ENCODE data around the gene SGSM1.

SGSM1 gene

DNA sequence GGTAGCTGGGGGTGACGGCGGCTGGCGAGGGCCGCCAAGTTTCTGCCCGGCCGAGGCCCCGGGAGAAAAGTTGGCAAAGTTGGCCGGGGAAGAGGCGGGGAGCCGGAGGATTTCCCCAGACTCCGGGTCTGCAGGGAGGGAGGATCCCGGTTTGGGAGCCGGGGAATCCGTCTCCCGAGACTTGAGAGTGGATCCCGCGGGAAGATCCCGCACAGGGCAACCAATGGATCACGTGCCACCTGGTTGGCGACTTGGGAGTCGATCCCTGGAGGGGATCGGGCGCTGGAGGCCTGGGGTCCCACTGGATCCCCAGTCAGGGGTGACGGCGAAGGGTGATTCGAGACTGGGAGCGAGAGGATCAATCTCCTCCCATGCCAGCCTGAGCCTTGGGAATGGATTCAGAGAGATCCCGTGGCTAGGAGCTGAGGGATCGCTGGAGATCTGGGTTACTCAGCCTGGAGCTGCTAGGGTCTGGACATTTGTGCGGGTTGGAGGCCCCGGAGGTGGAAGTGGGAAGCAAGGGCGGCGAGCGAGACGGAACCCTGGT, 146.9 kb downstream of the SGSM1 start:
- DNase-seq (ENCODE audit: low read depth) = peak; percentile 50

DNA sequence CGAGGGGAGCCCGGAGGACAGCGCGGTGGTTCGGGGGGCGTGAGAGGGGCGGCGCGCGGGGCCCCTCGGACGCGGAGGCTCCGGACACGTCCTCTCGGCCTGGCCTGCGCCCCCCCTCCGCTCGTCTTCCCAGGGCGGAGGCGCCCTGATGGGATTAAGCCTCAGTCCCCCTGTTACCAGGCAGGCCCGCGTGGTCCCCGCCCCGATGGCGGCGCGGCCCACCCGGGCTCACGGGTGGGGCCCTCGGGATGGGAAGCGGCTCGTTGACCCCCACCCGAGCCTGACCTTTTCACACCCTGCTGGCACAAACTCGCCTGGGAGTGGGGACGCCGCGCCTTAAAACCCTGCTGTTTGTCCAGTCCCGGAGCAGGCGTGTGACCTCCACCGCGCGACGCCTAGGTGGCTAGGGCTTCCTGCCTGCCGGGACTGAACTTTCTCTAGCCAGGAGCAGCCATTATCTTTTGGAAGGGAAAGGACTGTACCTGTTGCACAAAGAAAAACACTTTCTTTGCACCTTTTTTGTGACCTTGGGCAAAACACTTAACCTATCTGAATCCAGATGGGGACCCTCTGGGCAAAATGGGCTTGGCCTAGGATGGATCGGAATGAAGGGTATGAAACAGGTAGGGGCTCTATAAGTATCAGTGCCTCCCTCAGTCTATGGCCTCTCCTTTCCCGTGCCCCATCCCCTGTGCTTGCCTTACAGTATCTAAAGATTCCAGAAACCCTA, 147.5 kb downstream of the SGSM1 start:
- no peak for DNase-seq (ENCODE audit: low read depth)

DNA sequence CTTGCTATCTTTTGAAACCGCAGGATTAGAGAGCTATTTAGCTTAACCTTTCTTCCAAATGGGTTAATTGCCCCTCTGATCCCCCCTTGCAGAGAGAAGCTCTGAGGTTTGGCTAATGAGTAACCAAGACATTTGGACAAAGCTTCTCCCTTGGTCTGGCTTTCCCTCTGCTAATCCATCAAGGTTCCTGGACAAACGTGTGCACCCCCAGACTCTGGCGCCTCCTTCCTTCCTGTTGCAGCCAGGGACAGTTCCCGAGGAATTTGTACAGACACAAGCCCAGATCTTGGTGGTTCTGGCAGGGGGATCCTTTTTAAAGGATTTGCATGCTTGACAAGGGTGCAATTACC, 148.1 kb downstream of the SGSM1 start:
- no peak for DNase-seq (ENCODE audit: low read depth)

DNA sequence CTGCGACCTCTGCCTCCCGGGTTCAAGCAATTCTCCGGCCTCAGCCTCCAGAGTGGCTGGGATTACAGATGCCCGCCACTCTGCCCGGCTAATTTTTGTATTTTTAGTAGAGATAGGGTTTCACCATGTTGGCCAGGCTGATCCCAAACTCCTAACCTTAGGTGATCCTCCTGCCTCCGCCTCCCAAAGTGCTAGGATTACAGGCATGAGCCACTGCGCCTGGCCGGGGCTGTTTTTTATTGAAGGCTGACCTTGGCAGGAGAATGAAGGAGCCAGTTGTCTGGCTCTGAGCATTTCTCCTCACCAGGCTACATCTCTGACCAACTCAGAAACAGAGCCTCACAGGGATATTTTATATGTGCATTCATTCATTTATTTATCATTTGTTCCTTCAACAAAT, 148.8 kb downstream of the SGSM1 start:
- DNase-seq (ENCODE audit: low read depth) = no peak

DNA sequence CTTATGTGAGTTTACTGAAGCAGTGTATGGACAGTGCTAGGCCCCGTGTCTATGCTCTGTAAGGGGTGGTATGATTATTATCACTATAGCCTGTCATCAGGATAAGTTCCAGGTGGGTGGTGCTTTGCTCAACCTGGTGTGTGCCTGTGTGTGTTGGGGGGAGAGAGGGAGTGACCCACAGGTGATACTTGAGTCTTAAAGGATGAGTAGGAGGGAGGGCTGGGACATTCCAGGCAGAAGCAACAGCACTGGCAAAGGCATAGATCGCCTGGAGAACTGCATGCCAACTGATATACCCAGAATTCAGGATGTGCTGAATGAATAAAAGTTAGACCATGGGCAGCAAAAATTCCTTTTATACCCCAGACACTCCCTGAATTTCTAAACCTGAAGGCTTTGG, 151.0 kb downstream of the SGSM1 start:
- DNase-seq (ENCODE audit: low read depth) = no peak

DNA sequence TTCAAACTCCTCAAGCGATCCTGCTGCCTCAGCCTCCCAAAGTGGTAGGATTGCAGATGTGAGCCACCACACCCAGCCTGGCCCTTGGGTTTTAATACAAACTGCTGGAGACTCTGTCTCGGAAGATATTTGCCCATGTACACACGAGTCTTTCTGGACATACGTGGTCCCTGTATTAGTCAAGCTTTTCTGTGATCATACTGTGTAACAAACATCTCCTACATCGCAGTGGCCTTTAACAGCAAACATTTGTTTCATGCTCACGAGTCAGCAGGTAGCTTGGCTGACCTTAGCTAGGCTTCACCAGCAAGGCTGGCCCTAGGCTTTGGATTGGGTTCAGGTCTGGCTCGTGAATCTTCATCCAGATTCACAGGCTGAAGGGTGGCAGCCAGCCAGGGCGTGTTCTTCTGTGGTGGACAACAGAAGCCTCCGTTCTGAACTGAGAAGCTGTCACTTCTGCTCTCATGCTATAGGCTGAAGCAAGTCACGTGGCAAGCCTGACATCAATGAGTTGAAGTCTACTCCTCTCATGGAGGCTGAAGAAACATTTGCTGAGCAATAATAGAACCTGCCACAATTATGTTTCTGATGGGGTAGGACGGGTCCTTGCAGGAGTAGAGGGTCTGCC, 155.3 kb downstream of the SGSM1 start:
- DNase-seq (ENCODE audit: low read depth) = no peak

DNA sequence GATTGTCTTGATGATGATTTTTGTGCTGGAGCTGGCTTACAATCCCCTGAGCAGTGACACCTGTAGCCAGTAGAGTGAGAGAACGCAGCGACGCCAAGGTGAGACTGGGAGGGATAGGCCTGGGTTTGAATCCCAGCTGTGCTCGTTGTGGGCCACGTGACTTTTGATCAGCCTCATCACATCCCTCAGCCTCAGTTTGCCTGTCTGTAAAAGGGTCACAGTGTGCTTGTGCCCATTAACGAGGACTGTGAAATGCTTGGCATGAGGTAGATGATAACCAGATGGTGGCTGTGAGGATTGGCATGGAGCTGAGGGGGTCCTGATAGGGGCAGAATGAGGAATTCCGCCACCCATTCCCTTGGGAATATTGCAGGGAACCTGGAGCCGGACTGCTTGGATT, 156.1 kb downstream of the SGSM1 start:
- DNase-seq (ENCODE audit: low read depth) = no peak

DNA sequence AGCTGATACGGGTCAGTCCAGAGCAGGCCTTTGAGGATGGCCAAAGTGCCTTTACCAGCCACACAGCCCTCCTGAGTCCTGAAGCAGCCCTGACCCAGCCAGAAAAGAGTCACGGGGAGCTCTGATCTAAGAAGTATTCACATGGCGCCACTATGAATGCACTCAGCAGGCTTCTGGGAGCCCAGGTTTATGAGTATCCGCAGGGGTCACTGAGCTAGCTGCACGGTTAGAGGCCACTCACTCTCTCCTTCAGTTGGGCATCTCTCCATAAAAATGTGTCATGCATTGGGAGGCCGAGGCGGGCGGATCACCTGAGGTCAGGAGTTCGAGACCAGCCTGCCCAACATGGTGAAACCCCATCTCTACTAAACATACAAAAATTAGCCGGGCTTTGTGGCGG, 156.8 kb downstream of the SGSM1 start:
- DNase-seq (ENCODE audit: low read depth) = no peak

DNA sequence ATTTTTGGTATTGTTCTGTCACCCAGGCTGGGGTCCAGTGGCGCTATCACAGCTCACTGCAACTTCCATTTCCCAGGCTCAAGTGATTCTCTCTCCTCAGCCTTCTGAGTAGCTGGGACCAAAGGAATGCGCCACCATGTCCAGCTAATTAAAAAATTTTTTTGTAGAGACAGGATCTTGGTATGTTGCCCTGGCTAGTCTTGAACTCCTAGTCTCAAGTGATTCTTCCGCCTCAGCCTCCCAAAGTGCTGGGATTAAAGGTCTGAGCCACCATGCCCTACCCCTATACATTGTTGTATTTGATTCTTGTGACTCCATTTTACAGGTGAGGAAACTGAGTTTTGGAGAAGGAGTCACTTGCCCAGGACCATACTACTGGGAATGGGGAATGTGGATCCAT, 158.4 kb downstream of the SGSM1 start:
- DNase-seq (ENCODE audit: low read depth) = no peak

DNA sequence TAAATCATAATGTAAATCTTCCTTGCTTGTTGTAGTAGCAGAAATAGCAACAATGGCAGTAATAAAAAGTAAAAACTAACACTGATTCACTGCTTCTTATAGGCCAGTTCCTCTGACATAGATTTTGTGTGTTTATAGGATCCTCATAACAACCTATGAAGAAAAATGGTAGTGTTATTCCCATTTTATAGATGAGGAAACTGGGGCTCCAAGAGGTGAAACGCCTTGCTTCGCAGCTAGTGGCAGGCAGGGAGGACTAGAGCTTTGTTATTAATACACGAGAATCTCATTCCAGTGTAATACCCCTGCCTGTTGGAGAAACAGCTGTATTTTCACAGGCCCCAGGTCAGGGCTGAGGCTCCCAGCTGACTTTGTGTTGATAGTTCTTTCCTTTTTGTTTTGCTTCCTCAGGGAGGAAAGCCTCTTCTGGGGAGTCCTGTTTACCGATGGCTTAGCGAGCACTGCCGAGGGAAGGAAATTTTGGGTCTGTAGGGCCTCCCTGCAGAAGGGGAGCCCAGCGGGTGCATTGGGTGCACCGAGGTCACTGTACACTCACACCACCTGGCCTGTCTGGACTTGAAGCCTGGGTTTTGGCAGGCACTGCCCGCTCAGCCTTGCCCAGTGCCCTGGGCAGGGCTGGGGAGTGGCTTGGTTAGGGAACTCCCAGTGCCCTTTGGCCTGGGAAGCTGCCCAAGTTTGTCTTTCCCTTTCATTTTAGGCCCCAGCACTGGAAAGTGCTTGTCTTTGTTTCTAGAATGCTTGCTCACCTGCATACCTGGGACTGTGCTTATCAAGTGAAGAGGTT, 160.0 kb downstream of the SGSM1 start:
- no peak for DNase-seq (ENCODE audit: low read depth)

DNA sequence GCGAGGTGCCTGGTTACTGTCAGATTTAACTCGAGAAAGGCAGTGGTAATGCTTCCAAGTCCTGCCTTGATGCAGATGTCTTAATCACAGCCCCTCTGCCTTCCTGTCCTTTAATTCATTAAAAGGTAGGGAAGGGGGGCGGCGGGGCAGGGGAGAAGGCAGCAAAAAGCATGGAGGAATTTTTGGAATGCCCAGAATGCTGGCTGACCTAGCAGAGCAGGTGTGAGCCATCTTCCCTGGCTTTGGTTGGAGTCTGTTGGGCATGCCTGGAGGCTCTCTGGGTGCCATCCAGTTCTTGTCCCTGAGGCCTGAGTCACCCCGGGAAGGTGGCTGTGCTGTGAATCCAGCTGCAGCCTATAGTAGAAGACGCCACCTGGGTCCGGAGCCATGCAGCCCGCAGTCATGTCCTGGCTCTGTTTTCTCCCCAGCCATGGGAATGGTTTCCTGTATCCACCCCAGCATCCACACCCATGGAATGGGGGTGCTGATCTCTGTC, 162.1 kb downstream of the SGSM1 start:
- DNase-seq (ENCODE audit: low read depth) = no peak

DNA sequence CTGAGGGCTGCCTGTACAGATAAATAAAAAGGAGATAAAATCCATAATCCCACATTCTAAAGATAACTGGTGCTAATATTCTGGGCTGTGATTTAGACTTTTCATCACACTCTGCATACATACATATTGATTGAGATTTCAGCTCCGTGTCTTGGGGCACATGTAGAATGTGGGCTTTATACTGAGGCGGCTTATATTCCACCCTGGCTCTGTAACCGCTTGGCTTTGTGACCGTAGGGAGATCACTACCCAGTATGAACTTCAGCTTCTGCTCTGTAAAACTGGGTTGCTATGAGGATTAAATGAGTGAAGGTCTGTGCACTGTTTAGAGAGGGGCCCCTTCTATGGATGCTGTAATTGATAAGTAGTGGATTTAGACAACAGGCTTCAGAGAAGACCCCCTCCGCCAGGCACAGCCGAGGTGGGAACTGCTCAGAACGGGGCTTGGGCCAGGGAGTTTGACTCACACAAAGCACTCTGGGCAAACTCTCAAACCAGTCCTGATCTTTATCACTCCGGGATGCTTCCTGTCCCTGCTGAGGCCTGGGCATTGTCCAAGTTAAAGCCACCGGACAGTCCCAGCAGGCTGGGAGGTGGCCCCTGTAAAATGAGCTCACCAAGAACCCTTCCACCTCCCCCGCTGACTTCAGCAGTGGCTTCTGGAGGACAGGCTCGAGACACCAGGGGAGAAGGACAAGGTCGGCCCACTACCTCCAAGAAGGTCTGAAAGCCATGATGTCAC, 163.7 kb downstream of the SGSM1 start:
- peak; percentile 32 for DNase-seq (ENCODE audit: low read depth)

DNA sequence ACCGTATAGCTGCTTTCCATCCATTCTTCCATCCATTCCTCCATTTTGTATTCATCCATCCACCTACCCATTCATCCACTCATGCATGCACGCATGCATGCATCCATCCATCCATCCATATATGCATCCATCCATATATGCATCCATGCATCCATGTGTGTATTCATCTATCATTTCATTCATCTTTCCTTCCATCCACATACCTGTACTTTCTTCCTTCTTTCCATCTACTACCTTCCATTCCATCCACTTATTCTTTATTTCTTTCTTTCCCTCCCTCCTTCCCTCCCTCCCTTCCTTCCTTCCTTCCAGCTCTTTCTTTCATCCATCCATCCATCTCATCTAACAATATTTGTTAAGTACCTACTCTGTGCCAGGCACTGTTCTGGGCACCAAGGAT, 166.4 kb downstream of the SGSM1 start:
- no peak for DNase-seq (ENCODE audit: low read depth)

DNA sequence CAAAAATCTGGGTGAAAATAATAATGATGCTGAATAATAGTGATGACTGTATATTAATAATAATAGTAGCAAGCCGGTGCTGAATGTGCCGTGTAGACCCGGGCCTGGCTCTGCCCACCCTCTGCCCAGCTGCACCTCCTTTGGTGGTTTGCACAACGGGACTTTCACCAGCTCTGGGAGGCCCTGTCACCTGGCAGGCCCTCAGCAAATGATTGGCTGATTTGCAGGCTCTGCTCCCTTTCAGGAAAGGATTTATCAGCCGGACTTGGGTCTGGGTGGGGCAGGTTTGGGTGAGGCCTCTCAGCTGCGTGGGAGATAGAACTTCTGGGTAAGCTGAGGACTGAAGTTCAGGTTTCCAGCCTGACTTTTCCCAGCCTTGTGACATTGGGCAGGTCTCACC, 167.9 kb downstream of the SGSM1 start:
- DNase-seq (ENCODE audit: low read depth) = no peak

DNA sequence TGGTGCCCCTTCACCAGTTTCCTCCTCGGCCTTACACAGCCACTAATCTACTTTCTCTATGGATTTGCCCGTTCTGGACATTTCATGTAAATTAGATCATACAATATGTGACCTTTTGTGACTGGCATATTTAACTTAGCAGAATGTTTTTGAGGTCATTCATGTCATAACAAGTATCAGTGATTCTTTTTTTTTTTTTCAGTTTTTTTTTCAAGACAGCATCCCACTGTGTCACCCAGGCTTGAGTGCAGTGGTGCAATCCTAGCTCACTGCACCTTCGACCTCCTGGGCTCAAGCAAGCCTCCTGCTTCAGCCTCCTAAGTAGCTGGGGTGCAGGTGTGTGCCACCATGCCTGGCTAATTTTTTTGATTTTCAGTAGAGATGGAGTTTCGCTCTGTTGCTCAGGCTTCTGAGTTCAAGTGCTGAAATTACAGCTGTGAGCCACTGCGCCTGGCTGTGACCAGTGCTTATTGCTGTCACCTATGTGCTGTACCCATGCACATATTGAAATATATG, 169.2 kb downstream of the SGSM1 start:
- no peak for DNase-seq (ENCODE audit: low read depth)

DNA sequence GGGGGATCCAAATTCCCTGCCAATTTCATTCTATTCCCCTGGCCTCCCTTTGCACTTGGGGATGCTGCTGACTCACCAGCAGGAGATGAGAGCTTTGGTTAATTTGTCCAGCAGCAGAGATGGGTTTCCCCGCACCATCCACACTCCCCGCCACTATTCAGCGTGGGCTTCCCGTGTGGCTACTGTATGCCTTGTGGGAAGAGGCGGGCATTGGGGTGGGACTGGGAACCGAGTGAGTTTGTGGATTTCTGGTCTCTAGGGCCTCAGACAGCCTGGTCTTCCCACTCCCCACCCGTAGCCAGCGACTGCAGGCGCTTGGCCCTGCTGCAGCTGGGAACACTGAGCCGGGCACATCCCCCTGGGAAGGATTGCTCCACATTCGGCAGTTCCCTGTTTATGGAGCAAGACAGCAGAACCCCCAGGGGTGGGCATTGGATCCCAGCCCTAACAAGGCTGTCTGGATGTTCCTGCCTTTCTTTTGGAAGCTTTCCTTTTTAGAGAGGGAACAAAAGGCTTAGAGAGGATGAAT, 169.9 kb downstream of the SGSM1 start:
- DNase-seq (ENCODE audit: low read depth) = peak; percentile 77

DNA sequence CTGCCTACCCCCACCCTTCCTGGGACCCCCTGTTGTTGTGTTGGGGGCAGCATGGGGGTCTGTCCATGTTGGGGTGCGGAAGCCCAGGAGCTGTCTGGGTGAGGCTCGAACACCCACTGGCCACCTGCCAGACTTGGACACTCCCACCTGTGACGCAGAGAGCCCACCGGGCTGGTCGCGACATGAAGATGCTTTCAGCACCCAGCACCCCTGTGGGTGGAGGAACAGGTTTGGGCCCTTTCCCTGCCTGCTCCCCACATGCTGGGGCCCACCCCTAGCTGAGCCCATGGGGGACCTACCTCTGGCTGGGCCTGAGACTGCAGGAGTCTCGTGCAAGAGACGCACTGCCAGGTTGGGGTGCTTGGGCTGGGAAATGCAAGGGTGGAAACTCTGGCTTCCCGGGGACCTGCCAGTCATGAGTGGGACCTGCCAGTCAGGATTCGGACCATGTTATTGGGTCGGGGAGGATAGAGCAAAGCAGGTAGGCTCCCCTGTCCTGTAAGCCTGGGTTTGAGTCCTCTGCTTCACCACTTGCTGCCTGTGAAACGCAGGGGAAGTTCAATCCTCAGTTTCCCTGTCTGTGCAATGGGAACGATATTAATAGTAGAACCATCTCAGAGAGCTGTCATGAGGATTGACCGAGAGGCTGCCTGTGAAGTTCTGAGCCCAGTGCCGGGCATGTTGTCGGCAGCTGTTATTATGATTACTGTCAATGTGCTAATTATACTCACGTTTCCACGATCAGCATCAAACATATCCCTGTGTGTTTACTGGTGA, 170.6 kb downstream of the SGSM1 start:
- DNase-seq (ENCODE audit: low read depth) = no peak
